Stimulated activated CD4-positive, alpha-beta T cell treated with anti-CD3 and anti-CD28 coated beads, Interleukin-2, amount 100 ng/mL, for 24 hours (primary cell): Measurements from ENCODE around the gene PANX2.
A peak's percentile ranks its signal among the peaks of the same experiment; 100 is the strongest.
"Not testable (repeated sequence)": the region's sequence is repeated elsewhere in the genome, so short reads cannot be mapped to it uniquely, and the experiment has no call there.

ENCODE experiments used
- DNase-seq, 2 donors: peaks; one replicate each; pipeline ENCODE4 v3.0.0-alpha.2; 2020

PANX2 gene

DNA sequence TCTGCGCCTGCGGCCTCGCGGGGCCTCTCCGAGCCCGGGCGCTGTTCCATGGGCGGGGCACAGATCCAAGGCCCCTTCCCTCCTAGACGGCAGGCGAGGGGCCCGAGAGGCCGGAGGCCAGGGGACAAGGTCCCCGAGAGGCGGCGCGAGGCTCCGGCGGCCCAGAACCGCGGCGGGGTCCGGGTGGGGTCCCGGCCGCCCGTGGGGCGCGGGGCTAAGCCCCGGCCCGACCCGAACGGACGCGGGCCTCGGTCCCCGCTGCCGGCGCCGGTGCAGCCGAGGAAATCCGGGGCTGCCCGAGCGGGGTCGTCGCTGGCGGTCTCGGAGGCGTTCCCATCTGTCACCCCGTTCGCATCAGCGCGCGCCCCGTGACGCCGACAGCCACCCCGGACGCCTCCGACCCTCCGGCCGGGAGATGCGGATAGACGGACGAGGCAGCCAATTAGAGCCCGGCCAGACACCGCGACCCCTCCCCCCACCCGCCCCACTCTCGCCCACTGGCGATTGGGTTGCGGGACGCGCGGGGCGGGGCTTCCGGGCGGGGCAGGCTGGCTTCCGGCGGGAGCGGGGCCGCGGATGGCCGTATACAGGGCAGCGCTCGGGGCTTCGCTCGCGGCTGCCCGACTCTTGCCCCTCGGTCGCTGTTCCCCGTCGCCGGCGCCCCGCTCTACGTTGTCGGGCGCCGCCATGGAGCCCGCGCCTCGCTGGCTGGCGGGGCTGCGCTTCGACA is 30.1 kb downstream of the PANX2 start, which contains the start of gene SELENOO:
Gene SELENOO (plus strand): TSS at position 551 of the 730 bp plus-strand sequence. CDS start 26 bp downstream, at position 577.
- DNase-seq: peak; percentile 94 to 95

DNA sequence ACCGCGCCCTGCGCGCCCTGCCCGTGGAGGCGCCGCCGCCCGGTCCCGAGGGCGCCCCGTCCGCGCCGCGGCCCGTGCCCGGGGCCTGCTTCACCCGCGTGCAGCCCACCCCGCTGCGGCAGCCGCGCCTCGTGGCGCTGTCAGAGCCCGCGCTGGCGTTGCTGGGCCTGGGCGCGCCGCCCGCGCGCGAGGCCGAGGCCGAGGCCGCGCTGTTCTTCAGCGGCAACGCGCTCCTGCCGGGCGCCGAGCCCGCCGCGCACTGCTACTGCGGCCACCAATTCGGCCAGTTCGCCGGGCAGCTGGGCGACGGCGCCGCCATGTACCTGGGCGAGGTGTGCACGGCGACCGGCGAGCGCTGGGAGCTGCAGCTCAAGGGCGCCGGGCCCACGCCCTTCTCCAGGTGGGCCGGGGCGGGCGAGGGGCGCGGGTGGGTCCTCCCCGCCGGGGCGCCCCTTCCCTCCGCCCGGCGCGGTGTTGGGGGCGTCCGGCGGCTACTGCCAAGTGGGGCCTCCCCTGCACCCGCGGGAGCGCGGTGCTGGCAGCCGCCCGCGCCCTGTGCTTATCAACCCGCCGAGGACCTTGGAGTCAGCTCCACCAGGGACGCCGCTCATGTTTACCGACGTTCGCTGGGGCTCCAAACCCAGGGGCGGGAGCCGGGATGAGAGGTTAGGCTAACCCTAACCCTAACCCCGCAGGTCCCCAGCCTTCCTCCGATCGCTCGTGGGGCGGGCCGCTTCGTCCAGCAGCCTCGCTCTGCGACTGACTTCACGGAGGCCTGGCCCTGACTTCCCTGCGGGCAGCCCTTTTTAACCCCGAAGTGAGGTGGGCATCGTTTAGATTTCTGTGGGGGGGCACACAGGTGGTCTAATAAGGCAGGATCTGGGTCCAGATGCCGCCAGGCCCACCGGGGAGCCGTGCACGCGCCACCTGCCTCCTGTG is 30.9 kb downstream of the PANX2 start:
- DNase-seq: peak in 1 of 2 donors; percentile 25

DNA sequence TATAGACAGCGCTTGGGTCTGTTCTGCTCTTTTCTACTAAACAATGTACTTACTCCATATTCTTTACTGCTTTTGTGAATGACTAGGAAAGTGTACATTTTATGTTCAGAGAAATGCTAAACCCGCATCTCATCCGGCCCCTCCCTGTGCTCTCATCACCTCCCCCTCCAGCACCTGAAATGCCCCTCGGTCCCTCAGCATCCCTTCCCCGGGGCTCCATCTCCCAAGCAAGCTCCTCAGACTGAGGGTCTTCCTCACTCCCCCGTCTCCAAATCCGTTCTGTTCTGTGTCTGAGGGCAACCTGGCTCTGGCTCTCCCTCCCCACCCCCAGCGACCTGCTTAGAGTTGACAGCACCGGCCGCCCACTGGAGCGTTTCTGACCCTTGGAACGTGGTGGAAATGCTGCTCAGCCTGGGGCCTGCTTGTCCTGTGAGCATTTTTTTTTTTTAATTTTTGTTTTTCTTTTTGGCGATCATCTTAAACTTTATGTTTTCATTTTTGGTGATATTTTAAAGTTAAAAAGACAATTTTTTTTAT is 31.7 kb downstream of the PANX2 start:
- no peak for DNase-seq

DNA sequence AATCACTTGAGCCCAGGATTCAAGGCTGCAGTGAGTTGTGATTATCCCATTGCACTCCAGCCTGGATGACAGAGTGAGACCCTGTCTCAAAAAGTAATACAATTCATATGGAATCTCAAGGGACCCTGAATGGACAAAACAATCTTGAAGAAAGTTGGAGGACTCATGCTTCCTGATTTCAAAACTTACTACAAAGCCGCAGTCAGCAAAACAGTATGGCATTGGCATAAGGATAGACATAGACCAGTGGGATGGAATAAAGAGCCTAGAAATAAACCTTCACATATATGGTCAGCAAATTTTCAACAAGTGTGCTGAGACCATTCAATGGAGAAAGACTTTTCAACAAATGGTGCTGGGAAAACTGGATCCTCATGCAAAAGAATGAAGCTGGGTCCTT is 32.8 kb downstream of the PANX2 start:
- no peak for DNase-seq

DNA sequence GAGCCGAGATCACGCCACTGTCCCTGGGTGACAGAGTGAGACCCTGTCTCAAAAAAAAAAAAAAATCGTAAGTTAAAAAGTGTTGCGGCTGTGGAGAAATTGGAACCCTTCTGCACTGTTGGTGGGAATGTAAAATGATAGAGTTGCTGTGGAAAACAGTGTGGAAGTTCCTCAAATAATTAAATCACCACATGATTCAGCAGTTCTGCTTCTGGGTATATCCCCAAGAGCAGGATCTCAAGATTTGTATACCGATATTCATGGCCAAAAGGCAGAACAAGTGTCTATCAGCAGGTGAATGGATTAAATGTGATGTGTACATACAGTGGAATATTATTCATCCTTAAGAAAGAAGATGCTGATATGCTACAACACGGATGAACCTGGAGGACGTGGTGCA is 34.0 kb downstream of the PANX2 start:
- DNase-seq: no peak

DNA sequence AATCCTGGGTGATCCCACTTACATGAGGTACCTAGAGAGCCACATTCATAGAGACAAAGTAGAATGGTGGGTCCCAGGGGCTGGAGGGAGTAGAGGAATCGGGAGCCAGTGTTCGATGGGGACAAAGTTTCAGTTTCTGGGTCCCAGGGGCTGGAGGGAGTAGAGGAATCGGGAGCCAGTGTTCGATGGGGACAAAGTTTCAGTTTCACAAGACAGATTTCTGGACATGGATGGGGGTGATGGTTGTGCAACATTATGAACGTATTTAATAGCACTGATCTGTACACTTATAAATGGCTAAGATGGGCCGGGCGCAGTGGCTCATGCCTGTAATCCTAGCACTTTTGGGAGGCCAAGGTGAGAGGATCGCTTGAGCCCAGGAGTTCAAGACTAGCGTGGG is 34.5 kb downstream of the PANX2 start:
- DNase-seq: not testable (repeated sequence)

DNA sequence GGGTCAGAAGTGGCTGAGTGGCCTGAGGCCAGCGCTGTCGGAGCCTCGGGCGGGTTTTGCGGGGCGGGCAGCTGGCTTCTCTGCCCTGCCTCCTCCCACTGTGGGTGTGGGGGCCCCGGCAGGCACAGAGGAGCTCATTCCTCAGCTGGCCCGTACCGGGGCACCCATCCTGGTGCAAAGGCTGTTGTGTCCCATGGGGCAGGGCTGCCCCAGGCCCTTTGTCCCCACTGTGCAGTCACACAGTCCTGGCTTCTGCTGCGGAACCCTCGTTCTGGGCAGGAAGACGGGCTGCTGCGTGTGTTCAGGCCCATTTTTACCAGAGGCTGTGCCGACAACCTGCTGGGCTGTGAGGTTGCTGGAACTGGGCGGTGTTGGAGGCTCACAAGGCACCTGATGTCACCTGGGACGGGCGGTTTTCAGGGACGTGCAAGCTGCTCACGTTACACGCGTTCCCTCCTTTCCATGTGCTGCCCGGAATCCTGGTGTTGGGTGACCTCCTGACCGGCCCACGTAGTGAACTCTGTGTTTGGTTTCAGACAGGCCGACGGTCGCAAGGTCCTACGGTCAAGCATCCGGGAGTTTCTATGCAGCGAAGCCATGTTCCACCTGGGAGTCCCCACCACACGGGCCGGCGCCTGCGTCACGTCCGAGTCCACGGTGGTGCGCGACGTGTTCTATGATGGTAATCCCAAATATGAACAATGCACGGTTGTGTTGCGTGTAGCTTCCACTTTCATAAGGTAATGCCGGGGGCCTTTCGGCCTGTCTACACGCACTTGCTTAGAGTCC is 35.4 kb downstream of the PANX2 start:
- no peak for DNase-seq

DNA sequence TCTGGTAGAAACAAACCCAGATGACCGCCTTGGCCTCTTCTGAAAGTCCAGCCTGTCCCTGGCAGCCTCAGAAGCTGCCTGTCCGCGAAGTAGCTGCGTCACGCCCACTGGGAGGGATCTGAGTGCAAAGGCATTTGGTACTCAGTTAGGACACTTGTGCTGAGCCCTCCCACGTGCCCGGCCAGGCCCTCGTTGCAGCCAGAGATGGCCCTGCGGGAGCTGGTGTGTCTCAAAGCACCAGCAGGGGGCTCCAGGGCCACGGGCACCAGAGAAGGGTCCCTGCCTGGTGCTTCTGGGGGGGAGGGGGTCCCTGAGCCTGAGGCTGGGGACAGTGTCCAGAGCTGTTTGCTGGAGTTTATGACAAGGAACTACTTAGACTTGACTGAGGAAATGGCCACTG is 36.1 kb downstream of the PANX2 start:
- DNase-seq: no peak

DNA sequence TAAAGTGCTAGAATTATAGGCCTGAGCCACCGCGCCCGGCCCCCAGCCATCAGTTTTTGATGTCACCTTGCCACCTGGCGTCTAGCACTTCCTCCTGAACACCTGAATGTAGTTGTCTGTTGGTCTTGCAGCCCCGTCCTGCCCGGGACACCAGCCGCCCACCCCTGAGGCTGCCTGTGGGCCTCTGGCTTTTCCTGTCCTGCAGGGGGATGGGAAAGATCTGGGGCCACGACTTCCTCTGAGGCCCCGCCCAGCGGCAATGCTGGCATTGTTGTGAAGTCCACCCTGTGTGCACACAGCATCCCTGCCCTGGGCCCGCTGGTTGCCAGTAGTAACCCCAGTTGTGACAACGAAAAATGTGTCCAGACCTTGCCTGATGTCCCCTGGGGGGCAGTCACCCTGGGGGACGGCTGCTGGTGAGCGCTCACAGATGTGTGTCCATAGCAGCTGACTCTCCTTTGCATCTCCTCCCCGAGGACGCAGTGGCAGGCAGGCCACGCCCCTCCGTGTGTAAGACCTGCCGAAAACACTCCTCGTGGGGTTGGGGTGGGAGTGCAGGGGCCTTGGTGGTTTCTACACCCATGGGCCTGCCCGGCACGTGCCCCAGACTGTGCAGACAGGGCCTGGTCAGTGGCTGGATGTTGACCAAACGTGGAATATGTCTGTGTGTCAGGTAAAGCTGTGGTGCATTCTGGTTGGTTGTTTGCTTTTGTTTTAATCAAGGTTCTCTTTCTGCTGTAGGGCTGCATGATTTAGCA is 37.0 kb downstream of the PANX2 start:
- no peak for DNase-seq

DNA sequence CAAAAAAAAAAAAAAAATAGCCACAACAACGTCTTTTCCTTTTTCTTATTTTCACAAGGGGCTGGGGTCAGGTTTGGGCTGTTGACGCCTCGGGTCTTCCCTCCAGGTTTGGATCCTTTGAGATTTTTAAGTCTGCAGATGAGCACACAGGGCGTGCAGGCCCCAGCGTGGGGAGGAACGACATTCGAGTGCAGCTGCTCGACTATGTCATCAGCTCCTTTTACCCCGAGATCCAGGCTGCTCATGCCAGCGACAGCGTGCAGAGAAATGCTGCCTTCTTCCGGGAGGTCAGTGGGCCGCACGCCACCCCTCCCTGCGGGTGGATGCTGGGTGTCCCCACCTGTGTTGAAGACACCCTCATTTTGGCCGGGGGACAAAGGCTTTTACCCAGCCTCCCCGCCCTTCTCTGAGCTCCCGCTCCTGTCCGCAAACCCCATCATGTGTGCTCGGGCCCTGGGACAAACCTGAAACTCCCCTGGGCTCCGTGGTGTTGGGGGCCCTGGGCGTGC is 38.0 kb downstream of the PANX2 start:
- no peak for DNase-seq

DNA sequence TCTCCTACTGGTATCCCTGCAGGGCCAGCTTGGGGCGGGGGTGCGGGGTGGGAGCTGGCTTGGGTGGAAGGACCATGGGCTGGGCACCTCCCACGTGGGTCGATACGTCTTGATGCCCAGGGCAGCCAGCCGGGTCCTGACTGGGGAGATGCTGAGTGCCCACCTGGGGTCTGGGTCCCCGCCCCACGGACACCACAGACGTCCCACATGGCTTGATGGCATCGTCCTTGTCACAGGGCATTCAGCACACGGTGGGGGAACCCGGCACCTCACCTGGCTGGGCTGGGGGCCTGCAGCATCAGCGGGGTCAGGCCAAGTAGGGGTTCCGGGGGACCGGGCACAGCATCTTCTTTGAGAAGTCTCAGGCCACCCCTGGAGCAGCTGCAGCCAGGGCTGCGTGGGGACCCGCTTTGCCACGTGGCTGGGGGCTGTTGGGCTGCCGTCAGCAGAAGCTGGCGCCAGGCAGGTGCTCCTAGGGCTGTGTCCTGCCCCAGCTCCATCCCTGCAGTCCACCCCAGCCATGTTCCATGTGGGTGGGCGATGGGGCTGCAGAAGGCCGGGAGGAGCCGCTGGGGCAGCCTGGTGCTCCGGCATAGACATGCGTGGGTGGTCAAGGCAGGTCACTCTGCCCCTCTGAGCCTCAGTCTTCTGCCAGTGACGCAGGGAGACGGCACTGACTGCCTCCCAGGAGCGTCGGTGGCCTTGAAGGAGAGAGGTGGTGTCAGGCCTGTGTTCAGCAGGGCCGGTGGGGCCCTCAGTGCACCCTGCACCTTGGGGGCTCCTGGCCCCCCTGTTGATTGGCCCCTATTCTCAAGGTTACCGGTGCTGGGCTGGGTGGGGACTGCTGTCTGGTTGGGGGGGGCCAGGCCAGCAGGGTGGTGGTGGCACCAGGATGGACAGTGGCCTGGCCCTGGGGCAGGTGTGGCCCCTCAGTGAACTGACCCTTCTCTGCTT is 38.7 kb downstream of the PANX2 start:
- DNase-seq: no peak

DNA sequence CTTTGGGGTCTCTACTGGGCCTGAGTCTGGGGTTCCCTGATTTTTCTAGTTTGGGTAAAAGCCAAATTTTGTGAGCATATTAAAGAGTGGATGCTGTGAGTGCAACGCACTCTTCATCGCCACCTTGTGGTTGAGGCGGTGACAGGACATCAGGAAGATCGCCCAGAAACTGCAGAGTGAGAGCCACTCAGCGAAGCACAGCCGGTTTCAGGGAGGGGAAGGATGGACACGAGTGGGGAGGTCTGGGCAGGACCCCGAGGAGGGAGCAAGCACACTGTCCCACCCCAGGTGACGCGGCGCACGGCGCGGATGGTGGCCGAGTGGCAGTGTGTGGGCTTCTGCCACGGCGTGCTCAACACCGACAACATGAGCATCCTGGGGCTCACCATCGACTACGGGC is 39.4 kb downstream of the PANX2 start:
- DNase-seq: peak; percentile 76 to 78

DNA sequence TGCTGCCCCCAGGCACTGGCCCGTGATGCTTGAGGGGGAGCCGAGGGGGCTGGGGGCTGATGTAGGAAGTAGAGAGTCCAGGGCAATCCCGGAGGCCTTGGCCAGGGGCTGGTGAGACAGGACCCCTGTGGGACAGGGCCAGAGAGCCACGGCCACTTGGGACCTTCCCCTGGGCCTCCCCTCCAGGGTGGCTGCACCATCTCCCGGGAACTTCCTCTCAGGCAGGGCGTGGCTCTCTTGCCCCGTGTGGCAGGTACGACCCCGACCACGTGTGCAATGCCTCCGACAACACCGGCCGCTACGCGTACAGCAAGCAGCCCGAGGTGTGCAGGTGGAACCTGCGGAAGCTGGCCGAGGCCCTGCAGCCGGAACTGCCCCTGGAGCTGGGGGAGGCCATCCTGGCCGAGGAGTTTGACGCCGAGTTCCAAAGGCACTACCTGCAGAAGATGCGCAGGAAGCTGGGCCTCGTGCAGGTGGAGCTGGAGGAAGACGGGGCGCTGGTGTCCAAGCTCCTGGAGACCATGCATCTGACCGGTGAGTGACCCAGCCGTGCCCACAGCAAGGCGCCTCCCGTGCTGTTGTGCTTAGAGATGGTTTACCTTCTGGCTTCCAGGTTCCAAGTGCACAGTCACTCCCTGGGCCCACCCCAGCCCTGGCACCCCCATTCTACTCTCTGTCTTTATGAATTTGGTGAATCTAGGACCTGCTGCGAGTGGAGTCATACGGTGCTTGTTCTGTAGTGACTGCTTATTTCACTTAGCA is 40.0 kb downstream of the PANX2 start:
- DNase-seq: no peak

DNA sequence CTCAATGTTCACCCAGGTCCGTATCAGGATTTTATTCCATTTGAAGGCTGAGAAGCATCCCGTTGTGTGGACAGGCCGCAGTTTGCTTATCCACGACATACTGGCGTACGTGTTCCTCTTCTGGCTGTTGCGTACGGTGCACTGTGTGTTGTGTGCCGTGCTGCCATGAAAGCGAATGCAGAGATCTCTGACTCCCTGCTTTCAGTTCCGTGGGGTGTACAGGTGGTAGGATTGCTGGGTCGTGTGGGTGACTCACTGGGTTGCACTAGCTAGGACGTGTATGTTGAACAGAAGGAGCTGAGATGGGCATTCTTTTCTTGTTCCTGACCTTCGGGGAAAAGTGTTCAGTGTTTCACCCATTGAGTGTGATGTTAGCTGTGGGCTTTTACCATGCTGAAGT is 40.6 kb downstream of the PANX2 start:
- no peak for DNase-seq

DNA sequence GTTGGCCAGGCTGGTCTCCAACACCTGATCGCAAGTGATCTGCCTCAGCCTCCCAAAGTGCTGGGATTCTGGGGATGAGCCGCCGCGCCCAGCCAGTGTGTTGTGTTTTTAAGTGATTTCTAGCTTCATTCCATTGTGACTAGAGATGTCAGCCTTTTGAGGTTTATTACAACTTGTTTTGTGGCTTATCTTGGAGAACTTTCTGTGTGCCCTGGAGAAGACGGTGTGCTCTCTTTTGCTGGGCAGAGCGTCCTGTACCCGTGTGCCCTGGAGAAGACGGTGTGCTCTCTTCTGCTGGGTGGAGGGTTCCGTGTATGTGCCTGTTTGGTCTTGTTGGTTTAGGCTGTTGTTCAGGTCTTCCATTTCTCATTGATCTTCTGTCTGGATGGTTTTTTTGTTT is 42.7 kb downstream of the PANX2 start:
- no peak for DNase-seq

DNA sequence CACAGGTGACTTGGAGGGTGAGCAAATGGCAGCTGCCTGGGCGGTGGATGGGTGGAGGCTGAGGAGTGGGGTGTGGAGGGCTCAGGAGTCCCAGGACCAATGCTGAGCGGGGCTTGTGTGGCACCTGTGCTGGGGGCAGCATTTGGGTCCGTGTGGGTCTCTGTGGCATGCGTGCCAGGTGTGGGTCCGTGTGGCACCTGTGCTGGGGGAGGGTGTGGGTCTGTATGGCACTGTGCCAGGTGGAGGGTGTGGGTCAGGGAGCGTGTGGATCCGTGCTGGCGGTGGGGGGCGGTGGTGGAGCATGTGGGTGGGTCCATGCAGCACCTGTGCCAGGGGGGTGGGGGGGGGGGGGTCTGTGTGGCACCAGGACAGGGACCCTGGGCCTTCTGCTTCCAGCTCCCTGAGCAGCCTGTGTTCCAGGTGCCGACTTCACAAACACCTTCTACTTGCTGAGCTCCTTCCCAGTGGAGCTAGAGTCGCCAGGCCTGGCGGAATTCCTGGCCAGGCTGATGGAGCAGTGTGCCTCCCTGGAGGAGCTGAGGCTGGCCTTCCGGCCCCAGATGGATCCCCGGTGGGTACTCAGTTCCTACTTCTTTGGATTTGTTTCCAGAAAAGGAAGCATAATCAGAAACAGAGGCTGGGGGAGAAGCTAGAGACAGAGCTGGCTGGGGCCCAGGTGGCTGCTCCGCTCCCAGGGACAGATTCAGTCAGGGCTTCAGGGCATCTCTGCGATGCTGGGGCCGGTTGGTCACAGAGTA is 44.9 kb downstream of the PANX2 start:
- DNase-seq: no peak

DNA sequence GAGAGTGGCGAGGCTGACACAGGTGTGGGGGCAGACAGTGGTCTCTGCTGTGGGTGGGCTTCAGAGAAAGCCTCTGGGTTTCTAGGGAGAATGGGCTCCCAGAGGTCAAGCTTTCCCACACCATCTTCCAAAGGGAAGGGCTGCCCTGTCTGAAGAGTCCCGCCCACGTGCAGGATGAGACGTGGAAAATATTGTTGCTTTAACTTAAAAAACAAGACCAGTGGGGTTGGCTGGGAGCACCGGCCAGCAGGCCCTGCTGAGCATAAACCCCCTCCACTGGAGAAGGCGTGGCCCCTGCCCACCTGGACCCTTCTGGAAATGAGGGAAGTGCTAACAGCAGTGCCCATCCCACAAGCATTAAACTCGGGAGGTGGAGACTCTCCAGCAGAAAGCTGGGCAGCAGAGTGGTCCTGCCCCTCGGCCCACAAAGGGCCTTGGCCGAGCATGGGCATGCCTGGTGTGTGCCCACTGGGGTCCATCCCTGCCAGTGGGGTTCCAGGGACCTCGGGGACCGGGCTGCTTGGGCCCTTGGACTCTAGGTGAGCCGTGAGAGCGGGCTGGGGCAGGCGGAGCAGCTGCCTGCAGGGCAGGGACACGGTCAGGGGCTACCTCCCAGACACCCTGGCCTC is 45.6 kb downstream of the PANX2 start:
- no peak for DNase-seq

DNA sequence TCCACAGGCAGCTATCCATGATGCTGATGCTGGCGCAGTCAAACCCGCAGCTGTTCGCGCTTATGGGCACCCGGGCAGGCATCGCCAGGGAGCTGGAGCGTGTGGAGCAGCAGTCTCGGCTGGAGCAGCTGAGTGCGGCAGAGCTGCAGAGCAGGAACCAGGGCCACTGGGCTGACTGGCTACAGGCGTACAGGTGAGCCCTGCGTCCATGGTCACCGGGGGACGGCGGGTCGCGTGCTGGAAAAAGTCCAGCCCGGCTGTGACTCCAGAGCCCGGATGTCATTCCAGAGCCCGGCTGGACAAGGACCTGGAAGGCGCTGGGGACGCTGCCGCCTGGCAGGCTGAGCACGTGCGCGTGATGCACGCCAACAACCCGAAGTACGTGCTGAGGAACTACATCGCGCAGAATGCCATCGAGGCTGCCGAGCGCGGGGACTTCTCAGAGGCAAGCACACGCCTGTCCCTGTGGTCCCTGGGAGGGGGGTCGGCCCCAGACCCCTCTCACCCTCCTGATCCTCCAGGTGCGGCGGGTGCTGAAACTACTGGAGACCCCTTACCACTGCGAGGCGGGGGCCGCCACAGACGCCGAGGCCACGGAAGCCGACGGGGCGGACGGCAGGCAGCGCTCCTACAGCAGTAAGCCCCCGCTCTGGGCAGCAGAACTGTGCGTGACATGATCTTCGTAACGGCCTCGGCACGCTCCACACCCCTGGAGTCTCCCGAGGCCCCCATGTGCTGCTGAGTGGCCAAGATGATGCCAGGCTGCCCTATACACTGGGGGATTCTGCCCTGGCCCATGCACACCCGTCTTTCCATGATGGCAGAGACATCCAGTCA is 46.4 kb downstream of the PANX2 start:
- no peak for DNase-seq
